ENCODE results near the gene CNGB1.

DNA sequence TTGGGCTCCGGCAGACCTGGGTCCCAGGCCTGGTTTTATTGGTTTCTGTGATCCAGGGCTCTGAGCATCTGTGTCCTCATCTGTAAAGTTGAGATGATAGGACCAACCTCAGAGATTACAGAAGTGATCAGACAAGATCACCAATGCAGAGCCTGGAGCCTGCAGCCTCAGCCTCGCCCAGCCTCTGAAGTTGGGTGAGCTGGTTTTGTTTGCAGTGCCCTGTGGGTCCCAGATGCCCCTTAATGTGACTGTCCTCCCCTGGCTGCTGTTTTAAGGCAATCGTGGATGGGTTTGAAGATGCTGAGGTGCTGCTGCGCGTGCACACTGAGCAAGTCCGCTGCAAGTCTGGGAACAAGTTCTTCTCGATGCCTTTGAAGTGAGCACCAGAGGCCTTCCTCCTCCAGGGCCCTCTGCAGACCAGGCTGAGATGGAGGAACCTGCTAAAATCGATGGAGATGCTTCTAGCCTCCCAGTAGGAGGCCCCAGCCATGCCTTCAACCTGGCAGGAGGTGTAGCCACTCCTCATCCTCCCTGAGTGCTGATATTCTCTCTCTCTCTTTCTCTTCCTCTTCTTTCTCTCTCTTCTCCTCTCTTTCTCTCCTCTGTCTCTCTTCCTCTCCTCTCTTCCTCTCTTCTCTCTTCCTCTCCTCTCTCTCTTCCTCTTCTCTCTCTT is 49.1 kb upstream of the CNGB1 start:
- TF ChIP-seq, protein P1, sequence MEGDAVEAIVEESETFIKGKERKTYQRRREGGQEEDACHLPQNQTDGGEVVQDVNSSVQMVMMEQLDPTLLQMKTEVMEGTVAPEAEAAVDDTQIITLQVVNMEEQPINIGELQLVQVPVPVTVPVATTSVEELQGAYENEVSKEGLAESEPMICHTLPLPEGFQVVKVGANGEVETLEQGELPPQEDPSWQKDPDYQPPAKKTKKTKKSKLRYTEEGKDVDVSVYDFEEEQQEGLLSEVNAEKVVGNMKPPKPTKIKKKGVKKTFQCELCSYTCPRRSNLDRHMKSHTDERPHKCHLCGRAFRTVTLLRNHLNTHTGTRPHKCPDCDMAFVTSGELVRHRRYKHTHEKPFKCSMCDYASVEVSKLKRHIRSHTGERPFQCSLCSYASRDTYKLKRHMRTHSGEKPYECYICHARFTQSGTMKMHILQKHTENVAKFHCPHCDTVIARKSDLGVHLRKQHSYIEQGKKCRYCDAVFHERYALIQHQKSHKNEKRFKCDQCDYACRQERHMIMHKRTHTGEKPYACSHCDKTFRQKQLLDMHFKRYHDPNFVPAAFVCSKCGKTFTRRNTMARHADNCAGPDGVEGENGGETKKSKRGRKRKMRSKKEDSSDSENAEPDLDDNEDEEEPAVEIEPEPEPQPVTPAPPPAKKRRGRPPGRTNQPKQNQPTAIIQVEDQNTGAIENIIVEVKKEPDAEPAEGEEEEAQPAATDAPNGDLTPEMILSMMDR (IDR thresholded peaks at IDR 0.05; ENCODE audit: low read depth, low read length, missing input control), result no peak
- no peak for TF ChIP-seq HNF4G (IDR thresholded peaks at IDR 0.05)
- TF ChIP-seq SP1 (IDR thresholded peaks at IDR 0.05), result no peak
- TF ChIP-seq JUND (IDR thresholded peaks at IDR 0.05), result no peak
- TF ChIP-seq GABPA (IDR thresholded peaks at IDR 0.05 in 1 of 2, conservative IDR thresholded peaks at IDR 0.05 in 1 of 2), result no peak
- no peak for TF ChIP-seq TAF1 (conservative IDR thresholded peaks at IDR 0.05)
- TF ChIP-seq RAD21 (IDR thresholded peaks at IDR 0.05), result no peak

Data from liver (tissue), 3 donors.